AG09309 (cell line): Measurements from ENCODE around the gene TRAPPC8.
"Not testable (repeated sequence)": the region's sequence is repeated elsewhere in the genome, so short reads cannot be mapped to it uniquely, and the experiment has no call there.

Experiments
- DNase-seq: peaks from one replicate; pipeline ENCODE4 v3.0.0-alpha.2; 2010; ENCODE audit warnings: low read depth
- H3K4me3 ChIP-seq: 2 replicates; pipeline ENCODE4 v1.5.1; 2011; ENCODE audit warnings: mild to moderate bottlenecking, low read depth, low read length, moderate library complexity; ENCODE audit not compliant: control insufficient read depth
- CTCF ChIP-seq: IDR thresholded peaks from 2 replicates; pipeline ENCODE4 v1.5.1; 2011; ENCODE audit warnings: mild to moderate bottlenecking, low read depth, low read length, inconsistent platforms; ENCODE audit not compliant: insufficient read depth, control insufficient read depth; ENCODE audit errors: missing control alignments

The TRAPPC8 gene

GRCh38 chr18:31954349-31954748 is 11.4 kb upstream of the TRAPPC8 start:
- no peak overlapping the region for H3K4me3 ChIP-seq
- no peak for TF ChIP-seq CTCF
- DNase-seq = no peak

- not testable (repeated sequence) for DNase-seq, H3K4me3 ChIP-seq
These were observed 10.8 kb upstream of the TRAPPC8 start for GRCh38 chr18:31953699-31954098.

- DNase-seq = no peak
- H3K4me3 ChIP-seq = no peak overlapping the region
- no peak for TF ChIP-seq CTCF
These were observed 9.3 kb upstream of the TRAPPC8 start for GRCh38 chr18:31952223-31952622.

GRCh38 chr18:31950583-31950982 is 7.7 kb upstream of the TRAPPC8 start:
- no peak for TF ChIP-seq CTCF
- no peak overlapping the region for H3K4me3 ChIP-seq
- DNase-seq = no peak

GRCh38 chr18:31948349-31948748 is 5.4 kb upstream of the TRAPPC8 start:
- not testable (repeated sequence) for H3K4me3 ChIP-seq, DNase-seq

- H3K4me3 ChIP-seq = no peak overlapping the region
- TF ChIP-seq CTCF = no peak
- no peak for DNase-seq
These were observed 3.5 kb upstream of the TRAPPC8 start for GRCh38 chr18:31946305-31947046.

- TF ChIP-seq CTCF = no peak
- H3K4me3 ChIP-seq = peak overlapping the region; percentile 89
- no peak for DNase-seq
These were observed 1.2 kb upstream of the TRAPPC8 start for GRCh38 chr18:31943878-31944816.
